ENCODE results near the gene CAPN3. TPM values are rescaled to one million over a fixed set of nuclear protein-coding genes. Genes with fewer than 3 reads are reported as not detected.

Gene CAPN3
- polyA plus RNA-seq, 3 donors = 23.9 to 31.8 (median 24.6) TPM

- no peak for DNase-seq (ENCODE audit: low read depth in 3 of 3, low spot score in 2 of 3)
Measured at GRCh38 chr15:42449770-42450424, 90.6 kb downstream of the CAPN3 start.

DNA sequence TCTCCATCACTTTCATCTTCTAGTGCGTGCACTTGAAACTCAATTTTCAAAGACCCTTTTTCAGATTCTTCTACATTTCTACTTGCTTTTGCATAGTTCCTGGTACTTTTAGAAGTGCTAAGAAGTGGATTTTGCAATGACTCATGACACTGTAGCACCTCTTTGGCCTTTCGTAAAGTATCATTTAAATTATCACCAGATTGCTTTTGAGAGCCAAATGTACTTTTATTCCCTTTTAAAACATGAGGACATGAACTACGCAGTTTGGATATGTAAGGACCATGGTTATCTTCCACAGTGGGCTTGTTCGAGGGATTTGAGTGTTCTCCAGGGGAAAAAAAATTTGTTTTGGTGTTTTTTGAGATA is 91.1 kb downstream of the CAPN3 start:
- DNase-seq (ENCODE audit: low read depth in 3 of 3, low spot score in 2 of 3) = no peak

DNA sequence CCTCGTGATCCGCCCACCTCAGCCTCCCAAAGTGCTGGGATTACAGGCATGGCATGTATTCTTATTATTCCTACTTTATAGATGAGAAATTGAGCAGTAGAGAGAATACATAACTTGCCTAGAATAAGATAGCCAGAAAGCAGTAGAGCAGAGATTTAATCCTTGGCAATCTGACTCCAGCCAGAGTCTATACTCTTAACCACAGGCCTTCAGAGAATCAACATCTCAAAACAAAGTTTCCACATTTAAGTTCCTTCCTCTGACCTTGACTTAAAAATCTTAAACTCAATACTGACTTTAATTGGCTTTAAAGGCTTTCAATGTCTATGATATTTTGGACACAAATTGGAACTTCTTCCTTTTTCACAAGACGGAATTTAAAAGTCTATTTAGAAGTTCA is 94.5 kb downstream of the CAPN3 start:
- DNase-seq (ENCODE audit: low read depth in 3 of 3, low spot score in 2 of 3) = no peak

DNA sequence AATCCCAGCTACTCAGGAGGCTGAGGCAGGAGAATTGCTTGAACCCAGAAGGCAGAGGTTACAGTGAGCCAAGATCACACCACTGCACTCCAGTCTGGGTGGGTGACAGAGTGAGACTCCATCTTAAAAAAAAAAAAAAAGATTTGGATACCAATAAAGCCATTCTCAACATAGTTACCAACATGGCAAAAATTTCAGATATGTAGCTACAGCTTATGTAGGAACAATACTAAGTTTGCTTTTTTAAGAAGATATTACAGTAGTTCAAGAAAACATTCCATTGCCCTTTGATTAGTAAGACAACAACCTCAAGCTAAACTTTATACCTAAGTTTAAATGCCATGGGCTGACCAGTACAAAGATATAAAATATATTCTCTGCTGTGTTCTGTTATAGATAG is 97.2 kb downstream of the CAPN3 start:
- no peak for DNase-seq (ENCODE audit: low read depth in 3 of 3, low spot score in 2 of 3)

GRCh38 chr15:42456971-42457370 is 97.7 kb downstream of the CAPN3 start:
- DNase-seq (ENCODE audit: low read depth in 3 of 3, low spot score in 2 of 3) = no peak

GRCh38 chr15:42457445-42458442 is 98.4 kb downstream of the CAPN3 start:
- peak; percentile 78 to 86 (median 78) for DNase-seq (ENCODE audit: low read depth in 3 of 3, low spot score in 2 of 3)

DNA sequence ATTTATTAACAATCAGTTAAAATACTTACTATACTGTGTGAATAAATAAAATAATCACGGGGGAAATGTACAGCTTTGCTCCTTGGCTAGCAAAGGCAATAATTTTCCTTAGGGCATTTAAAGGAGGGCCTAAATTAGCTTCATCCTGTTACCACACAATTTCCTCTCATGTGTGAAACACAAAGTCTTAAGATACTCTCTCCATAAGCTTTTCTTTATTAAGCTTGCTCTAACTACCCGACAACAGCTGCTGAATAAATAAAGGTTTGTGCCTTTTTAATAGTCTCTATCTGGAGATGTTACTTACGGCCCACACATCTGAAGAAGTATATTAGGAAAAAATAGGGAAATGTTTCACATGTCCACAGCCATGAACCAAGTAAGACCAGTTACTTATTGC is 102.0 kb downstream of the CAPN3 start:
- no peak for DNase-seq (ENCODE audit: low read depth in 3 of 3, low spot score in 2 of 3)

Other genes starting within 250 kb of the CAPN3 start
- gene PLA2G4F, start 202.9 kb upstream of the CAPN3 start, polyA plus RNA-seq (ENCODE audit: insufficient read length in 3 of 3) = 10 to 100 TPM; 22.9 to 24.6 (median 24.0) TPM
- 10 to 100 TPM; 58.5 to 61.4 (median 59.8) TPM for gene VPS39, start 151.2 kb upstream of the CAPN3 start, polyA plus RNA-seq (ENCODE audit: insufficient read length in 3 of 3)
- gene GANC, start 86.3 kb upstream of the CAPN3 start, polyA plus RNA-seq (ENCODE audit: insufficient read length in 3 of 3) = 10 to 100 TPM; 23.6 to 35.6 (median 25.9) TPM
- 10 to 100 TPM; 55.6 to 60.9 (median 58.7) TPM for gene TMEM87A, start 86.1 kb upstream of the CAPN3 start, polyA plus RNA-seq (ENCODE audit: insufficient read length in 3 of 3)
- gene ZNF106, start 131.6 kb downstream of the CAPN3 start, polyA plus RNA-seq (ENCODE audit: insufficient read length in 3 of 3) = 10 to 100 TPM; 47.1 to 50.6 (median 50.5) TPM
- gene SNAP23, start 136.1 kb downstream of the CAPN3 start, polyA plus RNA-seq (ENCODE audit: insufficient read length in 3 of 3) = 100 to 1,000 TPM; 117 to 123 (median 120) TPM
- gene LRRC57, start 189.3 kb downstream of the CAPN3 start, polyA plus RNA-seq (ENCODE audit: insufficient read length in 3 of 3) = 10 to 100 TPM; 21.8 to 23.8 (median 23.5) TPM
- gene HAUS2, start 189.3 kb downstream of the CAPN3 start, polyA plus RNA-seq (ENCODE audit: insufficient read length in 3 of 3) = 10 to 100 TPM; 21.9 to 25.7 (median 24.9) TPM
- gene STARD9, start 216.1 kb downstream of the CAPN3 start, polyA plus RNA-seq (ENCODE audit: insufficient read length in 3 of 3) = 1 to 10 TPM; 7.5 to 9.4 (median 7.5) TPM